Stomach smooth muscle (tissue), 2 donors: Measurements from ENCODE around the gene PGAP3.

Experiments
- H3K27ac ChIP-seq: one replicate; pipeline ENCODE4 v1.7.0; 2013; ENCODE audit warnings: mild to moderate bottlenecking, low read length, inconsistent platforms
- H3K27me3 ChIP-seq, 2 donors: one replicate each; pipeline ENCODE4 v1.7.0; 2013; ENCODE audit warnings: low read length in 2 of 2; ENCODE audit not compliant: insufficient read depth in 2 of 2, control insufficient read depth in 1 of 2
- H3K36me3 ChIP-seq, 2 donors: one replicate each; pipeline ENCODE4 v1.7.0; 2013; ENCODE audit warnings: low read length in 2 of 2; ENCODE audit not compliant: control insufficient read depth in 2 of 2, insufficient read depth in 2 of 2
- H3K4me1 ChIP-seq: one replicate; pipeline ENCODE4 v1.7.0; 2013; ENCODE audit warnings: low read length; ENCODE audit not compliant: control insufficient read depth, insufficient read depth
- H3K4me3 ChIP-seq, 2 donors: one replicate each; pipeline ENCODE4 v1.7.0; 2013; ENCODE audit warnings: low read length in 2 of 2
- H3K9ac ChIP-seq, 2 donors: one replicate each; pipeline ENCODE4 v1.7.0; 2013; ENCODE audit warnings: low read length in 2 of 2, mild to moderate bottlenecking in 1 of 2
- H3K9me3 ChIP-seq, 2 donors: one replicate each; pipeline ENCODE4 v1.7.0; 2013; ENCODE audit warnings: low read length in 2 of 2; ENCODE audit not compliant: control insufficient read depth in 2 of 2
- donor health status: healthy.
- donor health status: Pancreatic carcinoma.

The PGAP3 gene

GRCh38 chr17:39677072-39677471 is 10.8 kb downstream of the PGAP3 start:
- H3K27ac ChIP-seq, result no peak overlapping the region
- H3K27me3 ChIP-seq, result peaks cover under 1 to 2% of the 10 kb centered on the region in 2 donors
- no peak overlapping the region for H3K4me3 ChIP-seq
- H3K4me1 ChIP-seq, result peaks cover 13% of the 10 kb centered on the region
- peaks cover 0 to 4% of the 10 kb centered on the region in 2 donors for H3K36me3 ChIP-seq
- H3K9me3 ChIP-seq, result no peaks in the 10 kb centered on the region
- H3K9ac ChIP-seq, result no peak overlapping the region

GRCh38 chr17:39676198-39676819 is 11.5 kb downstream of the PGAP3 start:
- Histone ChIP-seq H3K4me1 (peaks cover 18% of the 10 kb centered on the region), H3K9me3 (no peaks in the 10 kb centered on the region), H3K27me3 (peaks cover 8 to 9% of the 10 kb centered on the region in 2 donors), H3K27ac (no peak overlapping the region), H3K9ac (no peak overlapping the region), H3K36me3 (peaks cover 0 to 4% of the 10 kb centered on the region in 2 donors), H3K4me3 (no peak overlapping the region)

- H3K4me3 ChIP-seq, result no peak overlapping the region
- H3K9me3 ChIP-seq, result no peaks in the 10 kb centered on the region
- peaks cover 0 to 3% of the 10 kb centered on the region in 2 donors for H3K36me3 ChIP-seq
- H3K27me3 ChIP-seq, result peaks cover 13 to 16% of the 10 kb centered on the region in 2 donors
- no peak overlapping the region for H3K9ac ChIP-seq
- H3K4me1 ChIP-seq, result peaks cover 18% of the 10 kb centered on the region
- H3K27ac ChIP-seq, result no peak overlapping the region
Measured at GRCh38 chr17:39675390-39676082, 12.3 kb downstream of the PGAP3 start.

- Histone ChIP-seq H3K27ac (no peak overlapping the region), H3K9me3 (no peaks in the 10 kb centered on the region)
Measured at GRCh38 chr17:39674702-39675389, 13.0 kb downstream of the PGAP3 start.

GRCh38 chr17:39674179-39674578 is 13.7 kb downstream of the PGAP3 start:
- H3K4me1 ChIP-seq, result peaks cover 18% of the 10 kb centered on the region
- H3K27ac ChIP-seq, result no peak overlapping the region
- H3K4me3 ChIP-seq, result no peak overlapping the region
- no peaks in the 10 kb centered on the region for H3K9me3 ChIP-seq
- peaks cover 26 to 29% of the 10 kb centered on the region in 2 donors for H3K27me3 ChIP-seq
- H3K9ac ChIP-seq, result no peak overlapping the region
- H3K36me3 ChIP-seq, result no peaks in the 10 kb centered on the region

More at GRCh38 chr17:39674702-39675389, 13.0 kb downstream of the PGAP3 start:
- H3K36me3 ChIP-seq, result no peaks in the 10 kb centered on the region
- H3K4me1 ChIP-seq, result peaks cover 18% of the 10 kb centered on the region
- H3K4me3 ChIP-seq, result no peak overlapping the region
- H3K27me3 ChIP-seq, result peaks cover 20 to 23% of the 10 kb centered on the region in 2 donors
- H3K9ac ChIP-seq, result no peak overlapping the region

- Histone ChIP-seq H3K4me1 (peaks cover 20% of the 10 kb centered on the region), H3K36me3 (no peaks in the 10 kb centered on the region), H3K27me3 (peaks cover 31 to 33% of the 10 kb centered on the region in 2 donors), H3K9ac (no peak overlapping the region), H3K4me3 (no peak overlapping the region), H3K27ac (no peak overlapping the region), H3K9me3 (no peaks in the 10 kb centered on the region)
Measured at GRCh38 chr17:39673335-39674081, 14.3 kb downstream of the PGAP3 start.

- Histone ChIP-seq H3K9ac (no peak overlapping the region), H3K36me3 (no peaks in the 10 kb centered on the region), H3K27me3 (peaks cover 34 to 39% of the 10 kb centered on the region in 2 donors), H3K9me3 (no peaks in the 10 kb centered on the region), H3K27ac (no peak overlapping the region), H3K4me3 (no peak overlapping the region), H3K4me1 (peaks cover 20% of the 10 kb centered on the region)
Measured at GRCh38 chr17:39672522-39673334, 15.1 kb downstream of the PGAP3 start.

- H3K9ac ChIP-seq, result no peak overlapping the region
- H3K4me3 ChIP-seq, result no peak overlapping the region
- H3K27me3 ChIP-seq, result peaks cover 38 to 47% of the 10 kb centered on the region in 2 donors
- peaks cover 15% of the 10 kb centered on the region for H3K4me1 ChIP-seq
- no peaks in the 10 kb centered on the region for H3K36me3 ChIP-seq
- H3K9me3 ChIP-seq, result no peaks in the 10 kb centered on the region
- H3K27ac ChIP-seq, result no peak overlapping the region
Measured at GRCh38 chr17:39671651-39672521, 16.0 kb downstream of the PGAP3 start.

- H3K27me3 ChIP-seq, result peaks cover 48 to 57% of the 10 kb centered on the region in 2 donors
- no peak overlapping the region for H3K4me3 ChIP-seq
- no peak overlapping the region for H3K27ac ChIP-seq
- peaks cover 24% of the 10 kb centered on the region for H3K4me1 ChIP-seq
- no peak overlapping the region for H3K9ac ChIP-seq
- H3K36me3 ChIP-seq, result no peaks in the 10 kb centered on the region
- H3K9me3 ChIP-seq, result no peaks in the 10 kb centered on the region
Measured at GRCh38 chr17:39670746-39671145, 17.1 kb downstream of the PGAP3 start.
